Measurements from ENCODE around the gene UBE2E2.

Gene UBE2E2

GRCh38 chr3:23288715-23289114 lies 85.6 kb downstream of the UBE2E2 start:
- Histone ChIP-seq H3K27me3 (ENCODE audit: insufficient read depth, insufficient read length) (no peaks in the 10 kb centered on the region), H3K9ac (ENCODE audit: insufficient read length, low read depth) (no peak overlapping the region), H3K9me3 (ENCODE audit: insufficient read depth, low read length) (no peaks in the 10 kb centered on the region; the same call in 1 of the 2 replicates), H3K36me3 (ENCODE audit: insufficient read depth, insufficient read length, low read length) (no peaks in the 10 kb centered on the region), H3K4me3 (ENCODE audit: insufficient read length, low read depth) (no peak overlapping the region), H3K4me1 (ENCODE audit: insufficient read depth, insufficient read length) (no peaks in the 10 kb centered on the region)
- DNase-seq (ENCODE audit: low read depth, low spot score) = no peak
- TF ChIP-seq ZNF274 (IDR thresholded peaks at IDR 0.05; ENCODE audit: low read depth, low read length) (no peak), YY1 (IDR thresholded peaks at IDR 0.05; ENCODE audit: insufficient read depth, insufficient read length) (no peak), SUZ12 (IDR thresholded peaks at IDR 0.05; ENCODE audit: extremely low read depth, insufficient read depth, insufficient read length) (no peak)

- no peaks in the 10 kb centered on the region for H3K9me3 ChIP-seq (ENCODE audit: insufficient read depth, low read length)
- TF ChIP-seq YY1 (IDR thresholded peaks at IDR 0.05; ENCODE audit: insufficient read depth, insufficient read length) (no peak), SUZ12 (IDR thresholded peaks at IDR 0.05; ENCODE audit: extremely low read depth, insufficient read depth, insufficient read length) (no peak), ZNF274 (IDR thresholded peaks at IDR 0.05; ENCODE audit: low read depth, low read length) (no peak)
- DNase-seq (ENCODE audit: low read depth, low spot score) = no peak
- no peaks in the 10 kb centered on the region for H3K27me3 ChIP-seq (ENCODE audit: insufficient read depth, insufficient read length)
- H3K9ac ChIP-seq (ENCODE audit: insufficient read length, low read depth) = no peak overlapping the region
- no peaks in the 10 kb centered on the region for H3K36me3 ChIP-seq (ENCODE audit: insufficient read depth, insufficient read length, low read length)
- H3K4me1 ChIP-seq (ENCODE audit: insufficient read depth, insufficient read length) = no peaks in the 10 kb centered on the region
- no peak overlapping the region for H3K4me3 ChIP-seq (ENCODE audit: insufficient read length, low read depth)
Measured at GRCh38 chr3:23292432-23292831, 89.3 kb downstream of the UBE2E2 start.

- Histone ChIP-seq H3K9ac (ENCODE audit: insufficient read length, low read depth) (no peak overlapping the region), H3K27me3 (ENCODE audit: insufficient read depth, insufficient read length) (no peaks in the 10 kb centered on the region), H3K4me1 (ENCODE audit: insufficient read depth, insufficient read length) (no peaks in the 10 kb centered on the region), H3K36me3 (ENCODE audit: insufficient read depth, insufficient read length, low read length) (no peaks in the 10 kb centered on the region), H3K4me3 (ENCODE audit: insufficient read length, low read depth) (no peak overlapping the region), H3K9me3 (ENCODE audit: insufficient read depth, low read length) (no peaks in the 10 kb centered on the region)
- no peak for DNase-seq (ENCODE audit: low read depth, low spot score)
- no peak for TF ChIP-seq YY1 (IDR thresholded peaks at IDR 0.05; ENCODE audit: insufficient read depth, insufficient read length)
- no peak for TF ChIP-seq ZNF274 (IDR thresholded peaks at IDR 0.05; ENCODE audit: low read depth, low read length)
- no peak for TF ChIP-seq SUZ12 (IDR thresholded peaks at IDR 0.05; ENCODE audit: extremely low read depth, insufficient read depth, insufficient read length)
Measured at GRCh38 chr3:23294770-23295387, 91.8 kb downstream of the UBE2E2 start.

- TF ChIP-seq ZNF274 (IDR thresholded peaks at IDR 0.05; ENCODE audit: low read depth, low read length) (no peak), YY1 (IDR thresholded peaks at IDR 0.05; ENCODE audit: insufficient read depth, insufficient read length) (no peak), SUZ12 (IDR thresholded peaks at IDR 0.05; ENCODE audit: extremely low read depth, insufficient read depth, insufficient read length) (no peak)
- Histone ChIP-seq H3K4me3 (ENCODE audit: insufficient read length, low read depth) (no peak overlapping the region), H3K4me1 (ENCODE audit: insufficient read depth, insufficient read length) (no peaks in the 10 kb centered on the region), H3K9me3 (ENCODE audit: insufficient read depth, low read length) (no peaks in the 10 kb centered on the region), H3K9ac (ENCODE audit: insufficient read length, low read depth) (no peak overlapping the region), H3K27me3 (ENCODE audit: insufficient read depth, insufficient read length) (no peaks in the 10 kb centered on the region), H3K36me3 (ENCODE audit: insufficient read depth, insufficient read length, low read length) (no peaks in the 10 kb centered on the region)
- no peak for DNase-seq (ENCODE audit: low read depth, low spot score)
Measured at GRCh38 chr3:23301819-23302218, 98.7 kb downstream of the UBE2E2 start.

GRCh38 chr3:23302271-23302670 lies 99.1 kb downstream of the UBE2E2 start:
- Histone ChIP-seq H3K27me3 (ENCODE audit: insufficient read depth, insufficient read length) (no peaks in the 10 kb centered on the region), H3K9me3 (ENCODE audit: insufficient read depth, low read length) (no peaks in the 10 kb centered on the region), H3K4me1 (ENCODE audit: insufficient read depth, insufficient read length) (no peaks in the 10 kb centered on the region), H3K9ac (ENCODE audit: insufficient read length, low read depth) (no peak overlapping the region), H3K36me3 (ENCODE audit: insufficient read depth, insufficient read length, low read length) (no peaks in the 10 kb centered on the region), H3K4me3 (ENCODE audit: insufficient read length, low read depth) (no peak overlapping the region)
- no peak for DNase-seq (ENCODE audit: low read depth, low spot score)
- no peak for TF ChIP-seq ZNF274 (IDR thresholded peaks at IDR 0.05; ENCODE audit: low read depth, low read length)

GRCh38 chr3:23303601-23304217 lies 100.6 kb downstream of the UBE2E2 start:
- Histone ChIP-seq H3K36me3 (ENCODE audit: insufficient read depth, insufficient read length, low read length) (no peaks in the 10 kb centered on the region), H3K9me3 (ENCODE audit: insufficient read depth, low read length) (no peaks in the 10 kb centered on the region), H3K4me1 (ENCODE audit: insufficient read depth, insufficient read length) (no peaks in the 10 kb centered on the region), H3K27me3 (ENCODE audit: insufficient read depth, insufficient read length) (no peaks in the 10 kb centered on the region), H3K4me3 (ENCODE audit: insufficient read length, low read depth) (no peak overlapping the region), H3K9ac (ENCODE audit: insufficient read length, low read depth) (no peak overlapping the region)
- DNase-seq (ENCODE audit: low read depth, low spot score) = no peak
- TF ChIP-seq YY1 (IDR thresholded peaks at IDR 0.05; ENCODE audit: insufficient read depth, insufficient read length) (no peak), SUZ12 (IDR thresholded peaks at IDR 0.05; ENCODE audit: extremely low read depth, insufficient read depth, insufficient read length) (no peak), ZNF274 (IDR thresholded peaks at IDR 0.05; ENCODE audit: low read depth, low read length) (no peak)

GRCh38 chr3:23304424-23304823 lies 101.3 kb downstream of the UBE2E2 start:
- H3K36me3 ChIP-seq (ENCODE audit: insufficient read depth, insufficient read length, low read length) = no peaks in the 10 kb centered on the region
- no peaks in the 10 kb centered on the region for H3K4me1 ChIP-seq (ENCODE audit: insufficient read depth, insufficient read length)
- no peak for DNase-seq (ENCODE audit: low read depth, low spot score)
- no peak for TF ChIP-seq SUZ12 (IDR thresholded peaks at IDR 0.05; ENCODE audit: extremely low read depth, insufficient read depth, insufficient read length)
- TF ChIP-seq ZNF274 (IDR thresholded peaks at IDR 0.05; ENCODE audit: low read depth, low read length) = no peak
- TF ChIP-seq YY1 (IDR thresholded peaks at IDR 0.05; ENCODE audit: insufficient read depth, insufficient read length) = no peak
- no peak overlapping the region for H3K4me3 ChIP-seq (ENCODE audit: insufficient read length, low read depth)
- H3K9ac ChIP-seq (ENCODE audit: insufficient read length, low read depth) = no peak overlapping the region
- no peaks in the 10 kb centered on the region for H3K27me3 ChIP-seq (ENCODE audit: insufficient read depth, insufficient read length)
- H3K9me3 ChIP-seq (ENCODE audit: insufficient read depth, low read length) = no peaks in the 10 kb centered on the region

Measured in NT2/D1 (cell line).